ENCODE measurements around the gene CDC42. TPM values are rescaled to one million over a fixed set of nuclear protein-coding genes. Genes with fewer than 3 reads are reported as not detected.
A peak's percentile ranks its signal among the peaks of the same experiment; 100 is the strongest.

Gene CDC42
- total RNA-seq, 1 donor from 2014 or later: 164 TPM

DNA sequence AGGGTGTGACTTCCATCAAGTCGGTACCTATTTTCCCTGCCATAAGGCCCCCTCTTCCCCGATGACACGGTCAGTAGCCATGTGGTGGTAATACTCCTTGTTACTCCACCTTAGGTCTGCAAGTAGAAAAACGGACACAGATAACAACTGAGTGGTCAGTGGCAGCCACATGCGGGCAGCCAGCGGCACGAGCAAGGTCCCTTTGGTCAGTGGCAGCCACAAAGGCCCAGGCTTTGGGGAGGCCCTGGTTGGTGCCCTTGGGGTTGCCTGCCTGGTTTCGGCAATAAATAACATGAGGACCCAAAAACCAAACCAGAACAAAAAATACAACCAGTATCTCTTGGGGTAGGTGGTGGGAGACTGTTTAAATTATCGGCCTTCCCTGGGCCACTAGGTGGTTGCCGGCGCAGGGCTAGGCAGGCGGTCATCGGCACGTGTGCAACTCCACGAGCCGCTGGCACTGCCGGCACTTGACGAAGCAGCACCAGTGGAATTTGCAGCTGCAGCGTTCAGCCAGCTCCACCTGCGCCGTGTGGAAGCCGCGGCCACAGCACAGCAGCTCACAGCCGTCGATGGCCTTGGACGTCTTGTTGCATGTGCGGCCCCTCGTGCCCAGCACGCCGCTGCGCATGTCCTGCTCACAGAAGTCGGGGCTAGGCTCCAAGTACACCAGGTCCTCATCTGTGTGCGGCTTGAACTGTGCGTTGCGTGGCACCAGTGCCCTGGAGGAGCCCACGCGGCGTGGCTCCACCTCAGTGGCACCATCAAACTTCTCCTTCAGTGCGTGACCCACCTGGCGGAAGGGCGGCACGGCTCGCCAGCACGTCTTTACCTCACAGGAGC lies 67.3 kb downstream of the CDC42 start:
- intact Hi-C loops (cut with DNase I): loop anchor here (10.0 kb wide), 1 partner anchor 525 kb away; the partner anchor contains the start of gene C1QC
- peak; percentile 63 for DNase-seq (ENCODE audit: low spot score)

DNA sequence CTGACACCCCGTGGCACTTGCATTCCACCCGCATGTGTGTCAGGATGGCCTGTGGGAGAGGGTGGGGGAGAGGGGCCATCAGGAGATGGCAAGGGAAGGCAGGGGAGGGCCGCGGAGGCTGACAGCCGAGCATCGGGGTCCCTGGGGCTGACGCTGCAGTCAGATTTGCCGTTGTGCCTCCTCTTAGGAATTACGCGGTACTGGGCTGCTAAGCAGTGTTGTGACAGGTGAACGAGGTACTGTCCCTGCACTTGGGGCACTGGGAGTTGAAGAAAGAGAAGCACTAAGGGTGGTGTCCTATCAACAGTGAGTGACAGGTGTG lies 67.9 kb downstream of the CDC42 start:
- DNase-seq (ENCODE audit: low spot score): no peak
- intact Hi-C loops (cut with DNase I): no loop called here

DNA sequence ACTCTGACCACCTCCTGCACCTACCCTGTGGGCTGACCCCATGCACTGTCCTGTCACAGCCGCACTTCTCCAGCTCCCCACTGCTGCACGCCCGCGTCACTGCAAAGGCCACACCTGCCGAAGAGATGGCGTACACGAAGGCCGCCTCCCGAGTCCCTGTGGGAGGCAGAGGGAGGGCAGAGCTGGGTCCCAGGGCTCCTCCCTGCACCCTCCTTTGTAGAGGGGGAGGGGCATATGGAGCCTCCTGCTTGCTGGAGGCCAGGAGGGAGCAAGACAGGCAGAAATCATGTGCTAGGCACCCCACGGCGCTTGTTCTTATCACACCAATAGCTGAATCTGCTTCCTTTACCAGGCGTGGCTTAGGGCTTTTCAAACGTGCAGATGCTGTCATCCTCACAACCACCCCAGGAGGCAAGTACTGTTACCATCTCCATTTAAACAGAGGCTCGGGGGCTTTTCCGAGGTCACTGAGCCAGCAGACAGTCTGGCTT lies 69.0 kb downstream of the CDC42 start:
- intact Hi-C loops (cut with DNase I): no loop called here
- no peak for DNase-seq (ENCODE audit: low spot score)

DNA sequence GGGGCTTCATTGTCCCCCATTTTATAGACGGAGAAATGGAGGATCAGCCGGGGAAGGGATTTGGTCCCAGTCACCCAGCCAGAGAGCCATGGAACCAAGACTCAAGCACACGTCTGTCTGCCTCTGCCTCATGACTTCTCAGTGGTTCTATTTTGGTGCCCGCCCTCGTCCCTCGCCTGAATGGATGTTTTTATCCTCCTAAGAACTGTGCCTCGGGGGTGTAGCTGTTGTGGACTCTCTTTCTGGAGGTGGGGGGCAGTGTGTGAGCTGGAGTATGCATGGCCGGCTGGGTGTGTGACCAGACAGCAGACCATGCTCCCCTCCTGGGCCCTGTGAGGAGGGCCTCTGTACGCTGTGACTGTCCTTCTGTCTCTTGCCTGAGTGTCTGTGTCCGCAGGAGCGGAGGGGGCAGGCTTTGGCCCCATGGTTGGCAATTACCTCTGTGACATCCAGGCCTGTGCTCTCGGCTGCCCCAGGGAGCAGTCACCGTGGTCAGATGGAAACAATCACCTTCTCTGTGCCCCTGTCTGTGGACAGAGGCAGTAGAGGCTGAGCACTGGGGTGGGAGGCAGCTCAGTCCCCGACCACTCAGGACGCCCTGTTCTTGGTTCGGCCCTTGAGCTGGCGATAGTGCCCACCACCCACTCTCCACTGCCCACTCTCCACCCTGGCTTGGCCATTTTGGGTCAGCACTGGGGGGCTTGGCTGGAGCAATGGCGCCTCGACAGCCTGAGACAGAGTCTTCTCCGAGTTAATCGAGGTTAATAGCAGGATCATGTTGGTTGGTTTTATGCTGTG lies 70.0 kb downstream of the CDC42 start:
- intact Hi-C loops (cut with DNase I): no loop called here
- no peak for DNase-seq (ENCODE audit: low spot score)

DNA sequence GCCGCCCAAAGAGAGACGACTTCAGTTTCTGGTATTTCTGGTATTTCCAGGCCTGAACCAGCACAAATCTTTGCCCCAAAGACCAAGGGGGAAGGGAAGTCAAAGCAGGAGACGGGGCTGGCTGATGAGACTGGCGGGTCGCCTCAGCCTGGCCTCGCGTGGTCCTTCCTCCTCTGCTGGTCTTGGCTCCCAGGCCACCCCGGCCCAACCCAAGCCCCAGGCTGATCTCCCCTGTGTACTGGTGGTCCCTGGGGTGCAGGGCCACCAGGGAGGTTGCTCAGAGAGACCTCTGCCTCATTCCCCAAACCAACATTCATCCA lies 70.5 kb downstream of the CDC42 start:
- no peak for DNase-seq (ENCODE audit: low spot score)
- intact Hi-C loops (cut with DNase I): no loop called here

DNA sequence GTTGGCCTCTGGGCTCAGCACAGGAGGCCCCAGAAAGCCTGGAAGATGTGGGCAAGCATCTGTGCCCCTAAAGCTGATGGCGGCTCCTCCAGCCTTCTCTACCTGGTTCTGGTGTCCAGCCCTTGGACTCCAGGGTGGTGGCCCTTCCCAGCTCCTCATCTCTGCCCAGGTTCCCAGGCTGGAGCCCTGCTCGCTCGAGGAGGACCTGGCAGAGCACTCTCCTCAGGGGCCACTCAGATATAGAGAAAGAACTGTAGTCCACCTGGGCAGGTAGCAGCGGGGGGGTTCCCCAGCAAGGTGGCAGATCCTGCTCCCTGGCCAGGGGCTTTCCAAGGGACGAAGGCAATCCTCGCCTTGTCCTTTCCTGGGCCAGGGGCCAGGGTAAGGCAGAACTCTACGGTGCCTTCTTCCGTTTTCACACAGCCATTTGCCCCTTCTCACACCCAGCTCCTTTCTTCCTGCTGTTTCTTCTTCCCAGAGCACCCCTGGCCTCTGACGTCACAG lies 71.4 kb downstream of the CDC42 start:
- DNase-seq (ENCODE audit: low spot score): no peak
- intact Hi-C loops (cut with DNase I): no loop called here

DNA sequence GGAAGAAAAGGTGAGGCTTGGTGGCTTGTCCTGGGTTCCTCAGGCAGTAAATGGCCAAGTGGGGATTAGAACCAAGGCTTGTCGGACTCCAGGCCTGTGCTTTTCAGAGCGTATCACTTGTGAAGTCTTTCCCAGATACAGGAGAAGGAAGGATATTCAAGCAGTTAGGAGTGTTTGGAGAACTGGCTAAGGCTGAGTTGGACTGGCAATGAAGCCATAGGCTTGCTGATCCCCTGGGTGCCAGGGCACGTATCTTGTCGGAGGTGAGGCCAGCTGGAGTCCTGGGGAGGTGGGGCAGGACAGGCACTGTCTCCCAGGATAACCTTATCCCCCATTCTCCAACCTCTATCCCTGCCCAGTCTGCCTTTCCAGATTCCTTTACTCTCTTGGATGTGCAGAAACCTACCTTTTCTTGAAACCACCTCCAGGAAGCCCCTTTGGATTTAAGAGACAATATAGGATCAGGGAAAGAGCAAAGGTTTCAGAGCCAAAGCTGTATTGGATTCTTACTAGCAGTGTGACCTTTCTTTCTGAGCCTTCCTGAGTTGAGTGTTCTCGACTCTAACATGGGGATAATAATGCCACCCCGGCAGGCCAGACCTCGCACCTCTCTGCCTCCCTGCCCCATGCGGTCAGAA lies 72.2 kb downstream of the CDC42 start:
- intact Hi-C loops (cut with DNase I): no loop called here
- DNase-seq (ENCODE audit: low spot score): no peak

DNA sequence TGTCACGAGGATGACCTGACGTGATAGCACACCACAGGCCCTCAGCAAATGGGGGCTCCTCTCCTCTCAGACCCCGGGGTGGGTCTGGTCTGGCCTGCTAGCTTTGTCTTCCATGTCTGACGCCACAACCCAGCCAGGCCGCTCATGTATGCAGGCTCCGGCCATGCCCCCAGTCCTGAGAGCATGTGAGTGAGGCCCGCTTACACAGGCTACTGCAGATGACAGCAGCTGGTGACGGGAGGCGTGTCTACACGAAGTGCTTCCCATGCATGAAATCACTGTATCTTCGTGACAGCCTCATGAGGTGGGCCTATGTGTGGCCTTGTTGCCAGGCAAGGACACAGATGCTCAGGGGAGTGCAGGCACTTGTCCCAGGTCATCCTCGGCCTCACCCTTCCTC lies 74.0 kb downstream of the CDC42 start:
- intact Hi-C loops (cut with DNase I): no loop called here
- no peak for DNase-seq (ENCODE audit: low spot score)

DNA sequence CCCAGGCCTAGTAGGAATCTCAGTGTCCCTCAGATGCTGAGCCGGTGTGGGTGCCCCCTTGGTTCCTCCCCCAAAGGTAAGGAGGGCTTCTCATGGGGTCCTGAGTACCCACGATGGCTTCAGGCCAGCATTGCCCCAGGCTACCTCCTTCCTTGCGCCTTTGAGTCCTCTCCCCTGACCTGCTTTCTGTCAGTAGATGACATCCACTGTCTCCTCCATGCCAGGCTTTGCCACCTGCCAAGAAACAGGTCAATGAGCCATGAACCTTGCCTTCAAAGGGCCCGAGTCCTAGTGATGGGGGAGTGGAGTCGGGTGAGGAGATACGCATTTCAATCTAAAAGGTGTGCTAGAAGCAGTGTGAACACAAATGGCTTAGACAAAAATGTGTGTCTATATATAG lies 74.7 kb downstream of the CDC42 start:
- intact Hi-C loops (cut with DNase I): no loop called here
- no peak for DNase-seq (ENCODE audit: low spot score)

DNA sequence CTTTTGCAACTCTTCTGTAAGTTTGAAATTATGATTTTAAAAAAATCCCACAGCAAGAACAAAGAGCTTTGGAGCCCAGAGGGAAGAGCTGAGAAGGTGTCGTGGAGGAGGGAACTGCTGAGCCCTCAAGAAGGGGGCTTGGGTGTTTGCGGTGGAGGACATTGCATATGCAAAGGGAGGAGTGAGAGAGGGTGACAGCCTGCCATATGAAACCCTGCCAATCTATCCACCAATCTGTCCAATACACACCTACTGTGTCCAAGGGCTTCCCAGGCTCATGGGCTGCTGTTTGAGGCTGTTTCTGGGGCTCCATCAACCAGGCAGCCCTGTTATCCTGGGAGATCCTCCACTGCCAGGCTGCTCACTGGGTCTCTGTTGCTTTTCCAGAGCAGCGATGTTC lies 75.2 kb downstream of the CDC42 start:
- intact Hi-C loops (cut with DNase I): no loop called here
- no peak for DNase-seq (ENCODE audit: low spot score)

DNA sequence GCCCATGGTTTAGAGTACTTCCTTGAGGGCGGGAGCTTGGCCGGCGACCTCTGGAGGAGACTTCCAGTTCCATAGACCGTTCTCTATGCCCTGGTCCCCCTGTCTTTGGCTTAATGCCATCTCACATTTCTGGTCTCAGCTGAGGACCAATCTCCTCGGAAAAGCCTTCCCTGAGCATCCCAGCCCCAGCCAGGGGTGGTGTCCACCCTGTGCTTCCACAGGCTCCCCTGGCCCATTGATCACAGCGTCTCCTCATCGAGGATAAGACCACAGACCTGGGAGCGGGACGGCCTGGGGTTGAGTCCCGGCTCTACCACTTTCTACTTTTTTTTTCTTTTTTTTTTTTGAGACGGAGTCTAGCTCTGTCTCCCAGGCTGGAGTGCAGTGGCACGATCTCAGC lies 75.9 kb downstream of the CDC42 start:
- no peak for DNase-seq (ENCODE audit: low spot score)
- intact Hi-C loops (cut with DNase I): no loop called here

DNA sequence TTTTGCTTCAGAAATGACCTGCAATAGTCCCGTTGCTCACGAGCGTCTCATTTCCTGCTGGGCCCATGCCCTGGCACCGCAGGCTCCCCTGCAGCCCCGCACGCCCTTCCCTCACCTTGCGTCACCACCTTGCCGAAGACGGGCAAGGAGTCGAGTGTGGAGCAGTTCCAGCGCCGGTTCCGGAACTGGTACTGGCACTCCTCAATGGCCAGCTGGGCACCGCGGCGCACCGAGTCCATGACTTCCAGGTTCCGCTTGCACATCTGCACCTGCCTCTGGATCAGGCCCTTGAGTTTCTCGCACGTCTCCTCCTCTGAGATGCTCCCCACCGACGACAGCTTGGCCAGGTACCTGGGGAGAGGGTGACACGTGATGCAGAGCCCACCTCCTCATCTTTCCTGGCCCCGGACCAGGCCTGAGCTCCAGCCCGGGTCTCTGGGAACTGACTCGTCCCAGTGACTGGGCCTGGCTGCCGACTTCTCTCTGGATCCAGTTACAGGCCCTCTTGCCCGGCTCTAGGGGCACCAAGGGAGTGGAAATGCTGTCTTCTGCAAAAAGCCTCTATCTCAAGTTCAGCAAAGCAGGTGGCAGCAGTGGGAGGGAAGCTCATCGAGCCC lies 77.1 kb downstream of the CDC42 start:
- intact Hi-C loops (cut with DNase I): loop anchor here (10.0 kb wide), 1 partner anchor 145 kb away; no protein-coding TSS in a partner anchor
- DNase-seq (ENCODE audit: low spot score): no peak

DNA sequence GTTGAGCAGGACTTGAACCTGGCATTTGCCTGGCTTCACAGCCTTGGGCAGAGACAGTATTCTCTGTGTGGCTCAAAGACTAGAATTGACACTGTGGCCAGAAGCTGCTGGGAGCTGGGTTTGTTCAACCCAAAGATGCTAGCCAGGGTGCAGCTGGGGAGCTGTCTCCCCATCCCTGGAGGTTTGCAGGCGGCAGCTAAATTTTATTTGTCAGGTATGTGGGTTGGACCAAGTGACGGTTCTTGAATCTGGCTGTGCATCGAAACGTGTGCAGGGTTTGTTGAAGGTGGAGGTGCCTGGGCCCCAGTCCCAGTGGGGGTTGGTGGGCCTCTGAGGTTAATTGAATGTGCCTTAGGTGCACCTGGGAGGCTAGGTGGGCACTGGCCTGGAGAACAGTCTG lies 78.6 kb downstream of the CDC42 start:
- intact Hi-C loops (cut with DNase I): loop anchor here (10.0 kb wide), 1 partner anchor 144 kb away; no protein-coding TSS in a partner anchor
- DNase-seq (ENCODE audit: low spot score): no peak

DNA sequence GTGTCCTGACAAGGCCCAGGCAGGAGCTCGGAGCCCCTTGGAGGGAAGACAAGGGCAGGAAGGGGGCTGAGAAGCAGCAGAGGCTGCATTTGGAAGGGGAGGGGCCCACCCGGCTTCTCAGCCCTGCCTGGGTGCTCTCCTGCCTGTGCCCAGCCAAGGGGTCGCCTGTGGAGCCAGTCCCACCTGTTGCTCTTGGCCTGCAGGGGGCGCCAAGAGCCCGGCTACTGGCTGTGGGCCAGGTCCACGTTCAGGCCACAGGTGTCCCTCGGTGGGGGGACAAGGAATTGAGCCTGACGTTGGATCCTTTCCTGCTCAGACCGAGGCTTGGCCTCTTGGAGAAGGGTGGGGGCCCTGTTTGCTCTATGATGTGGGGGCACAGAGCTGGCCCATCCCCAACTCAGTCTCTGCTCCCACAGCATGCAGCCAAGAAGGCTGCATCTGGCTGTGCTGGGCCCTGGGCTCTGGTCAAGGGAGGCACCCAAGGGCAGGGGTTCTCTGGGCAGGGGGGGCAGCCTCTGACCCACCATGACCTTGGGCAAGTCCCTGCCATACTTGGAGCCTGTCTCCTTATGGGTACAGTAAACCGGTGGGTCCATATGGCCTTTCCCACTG lies 79.5 kb downstream of the CDC42 start:
- intact Hi-C loops (cut with DNase I): loop anchor here (10.0 kb wide), 1 partner anchor 143 kb away; no protein-coding TSS in a partner anchor

DNA sequence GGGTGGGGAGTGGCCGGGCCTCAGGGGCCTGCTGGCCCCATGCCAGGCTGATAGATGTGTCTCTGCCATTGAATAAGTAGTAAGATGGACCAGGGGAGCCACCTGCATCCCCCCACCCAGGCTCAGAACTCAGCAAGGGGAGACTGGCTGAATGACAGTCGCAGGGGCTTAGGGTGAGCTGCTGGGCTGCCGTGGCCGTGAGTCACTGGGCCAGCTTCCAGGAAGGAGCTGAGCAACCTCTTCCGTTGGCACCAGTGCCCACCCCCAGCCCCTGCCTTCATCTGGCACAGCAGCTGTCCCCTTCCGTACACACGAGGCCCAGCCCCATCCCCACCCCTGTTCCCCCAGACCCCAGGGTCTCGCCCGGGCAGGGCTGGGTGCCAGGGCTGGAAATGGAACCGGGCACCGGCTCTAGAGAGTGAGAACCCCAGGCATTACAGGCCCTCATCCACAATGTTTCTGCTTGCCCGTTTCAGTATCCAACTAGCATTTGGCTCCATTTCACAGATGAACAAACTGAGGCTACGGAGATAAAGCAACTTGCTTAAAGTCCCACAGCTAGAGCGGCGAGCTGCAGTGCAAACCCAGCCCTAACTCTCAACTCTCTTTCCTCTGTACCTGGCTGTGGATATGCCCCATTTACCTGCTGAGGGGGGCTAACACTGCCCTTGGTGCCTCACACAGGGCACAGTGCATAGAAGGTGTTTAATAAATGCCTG lies 80.2 kb downstream of the CDC42 start:
- intact Hi-C loops (cut with DNase I): loop anchor here (10.0 kb wide), 1 partner anchor 142 kb away; no protein-coding TSS in a partner anchor
- no peak for DNase-seq (ENCODE audit: low spot score)

More for the DNA sequence above, 79.5 kb downstream of the CDC42 start:
- no peak for DNase-seq (ENCODE audit: low spot score)

DNA sequence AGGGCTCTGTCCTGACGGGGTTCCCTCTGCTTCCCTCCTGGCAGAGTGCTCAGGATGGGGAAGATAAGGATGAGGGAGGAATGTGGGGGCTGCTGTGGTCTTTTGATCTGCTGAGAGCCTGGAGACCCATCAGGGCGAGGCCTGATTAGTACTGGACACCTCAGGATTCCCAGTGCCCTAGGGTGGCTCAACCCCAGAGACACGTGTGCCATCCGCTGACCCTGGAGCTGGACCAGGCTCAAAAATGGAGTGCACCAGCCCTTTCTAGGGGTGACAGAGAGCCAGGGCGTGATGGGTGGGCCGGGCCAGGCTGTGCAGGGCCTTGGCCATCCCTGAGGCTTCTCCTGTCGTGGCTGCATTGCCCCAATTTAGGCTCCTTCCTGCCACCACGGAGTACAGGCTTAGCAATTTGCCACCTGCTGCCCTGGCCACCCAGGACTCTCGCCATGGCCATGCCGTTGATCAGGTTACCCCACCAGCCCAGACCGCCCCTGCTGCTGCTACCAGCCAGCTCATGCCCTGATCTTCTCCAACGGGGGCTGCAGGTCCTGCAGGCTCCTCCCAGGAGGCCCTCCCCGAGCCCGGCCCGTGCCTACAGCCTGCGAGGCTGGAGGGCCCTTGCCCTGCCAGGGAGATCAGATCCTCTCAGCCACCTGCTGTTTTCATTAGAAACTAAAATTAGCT lies 80.9 kb downstream of the CDC42 start:
- no peak for DNase-seq (ENCODE audit: low spot score)
- intact Hi-C loops (cut with DNase I): loop anchor here (10.0 kb wide), 1 partner anchor 141 kb away; no protein-coding TSS in a partner anchor

DNA sequence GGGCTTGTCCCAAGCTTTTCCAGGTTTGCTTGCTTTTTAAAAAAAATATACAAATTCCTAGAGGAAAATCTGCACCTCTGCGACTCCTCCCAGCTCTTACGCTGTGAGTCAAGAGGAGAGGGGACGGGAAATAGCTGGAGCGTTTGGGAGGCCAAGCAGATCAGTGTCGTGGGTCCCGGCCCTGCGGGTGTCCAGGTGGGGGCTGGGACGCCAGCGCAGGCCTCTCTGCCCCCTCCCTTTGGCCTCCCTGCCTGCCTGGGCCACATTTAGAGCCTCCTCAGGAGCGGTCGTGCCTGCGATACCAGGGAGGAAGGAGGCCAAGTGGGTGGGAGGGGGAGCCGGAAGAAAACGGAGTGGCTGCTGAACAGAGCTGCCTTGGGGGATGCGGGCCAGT lies 81.4 kb downstream of the CDC42 start:
- intact Hi-C loops (cut with DNase I): loop anchor here (10.0 kb wide), 1 partner anchor 141 kb away; no protein-coding TSS in a partner anchor
- DNase-seq (ENCODE audit: low spot score): no peak
